GM21619 (cell line): Measurements from ENCODE around the gene MAGI2.

Experiments
- ATAC-seq: cut with Tn5 transposase; IDR thresholded peaks from one replicate; pipeline ENCODE4 v1.9.1; 2021; ENCODE audit not compliant: unreplicated experiment

The MAGI2 gene

DNA sequence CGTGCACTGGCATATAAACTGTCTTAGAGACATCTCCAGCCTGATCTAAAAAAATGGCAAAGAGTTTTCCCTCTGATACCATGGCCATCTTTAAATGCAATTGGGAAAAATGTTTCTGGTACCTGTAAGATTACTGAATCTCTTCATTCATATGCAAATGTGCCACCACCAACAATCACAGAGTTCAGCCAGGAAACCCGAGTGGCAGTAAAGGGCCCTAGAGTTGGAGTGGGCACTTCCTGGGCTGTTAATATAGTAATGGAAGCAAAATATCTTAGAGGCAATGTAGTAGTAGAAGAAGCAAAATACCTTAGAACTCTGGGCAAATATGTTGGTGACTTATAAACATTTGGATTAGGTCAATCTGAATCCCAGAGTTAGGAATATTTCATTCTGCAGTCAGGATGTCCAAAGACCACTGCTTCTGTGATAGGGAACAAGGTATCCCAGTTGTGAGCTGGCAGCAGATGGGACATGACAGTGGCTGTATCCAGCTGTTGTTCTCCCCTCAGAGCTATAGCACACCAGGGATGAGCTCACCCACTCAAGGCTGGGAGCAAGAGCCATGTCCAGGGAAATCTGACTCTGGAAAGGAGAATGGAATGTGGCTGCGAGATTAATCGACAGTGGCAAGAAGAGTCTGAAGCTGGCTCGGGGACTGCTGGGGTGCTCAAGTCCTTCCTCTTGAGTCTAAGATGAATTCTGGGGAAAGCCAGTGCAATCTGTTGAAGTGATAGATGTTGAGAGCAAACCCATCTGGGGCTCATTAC, 1322.8 kb downstream of the MAGI2 start:
- ATAC-seq: no peak

DNA sequence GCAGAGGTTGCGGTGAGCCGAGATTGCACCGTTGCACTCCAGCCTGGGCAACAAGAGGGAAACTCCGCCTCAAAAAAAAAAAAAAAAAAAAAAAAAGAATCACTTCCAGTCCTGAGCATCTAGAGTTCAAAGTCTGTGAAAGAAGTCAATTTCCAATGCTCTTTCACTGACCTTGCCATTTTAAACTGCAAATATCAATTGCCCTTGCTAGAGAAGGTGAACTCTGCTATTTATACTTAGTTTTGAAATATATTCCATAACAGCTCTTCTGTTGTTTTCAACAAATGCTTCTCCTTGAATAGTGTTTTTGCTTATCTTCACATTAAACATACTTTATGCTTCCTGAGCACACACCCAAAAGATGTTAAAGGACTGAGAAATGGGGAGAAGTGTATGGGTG, 1323.6 kb downstream of the MAGI2 start:
- ATAC-seq: no peak

DNA sequence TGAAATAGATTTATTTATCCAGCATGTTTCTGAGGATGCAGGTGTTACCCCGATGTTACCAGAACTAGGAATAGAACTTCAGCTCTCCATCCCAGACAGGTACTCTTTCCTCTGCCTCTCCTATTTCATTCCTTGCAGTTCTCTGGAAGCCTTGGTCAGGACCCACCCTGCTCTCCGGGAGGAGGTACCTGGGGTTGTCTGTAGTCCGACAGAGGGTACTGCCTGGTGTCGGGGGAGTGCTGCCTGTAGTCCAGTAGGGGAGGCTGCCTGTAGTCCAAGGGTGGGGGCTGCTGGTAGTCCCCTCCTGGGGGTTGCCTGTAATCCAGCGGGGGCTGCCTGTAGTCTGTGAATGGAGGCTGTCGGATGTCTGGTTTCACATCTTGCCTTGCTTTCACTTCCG, 1326.5 kb downstream of the MAGI2 start:
- no peak for ATAC-seq

DNA sequence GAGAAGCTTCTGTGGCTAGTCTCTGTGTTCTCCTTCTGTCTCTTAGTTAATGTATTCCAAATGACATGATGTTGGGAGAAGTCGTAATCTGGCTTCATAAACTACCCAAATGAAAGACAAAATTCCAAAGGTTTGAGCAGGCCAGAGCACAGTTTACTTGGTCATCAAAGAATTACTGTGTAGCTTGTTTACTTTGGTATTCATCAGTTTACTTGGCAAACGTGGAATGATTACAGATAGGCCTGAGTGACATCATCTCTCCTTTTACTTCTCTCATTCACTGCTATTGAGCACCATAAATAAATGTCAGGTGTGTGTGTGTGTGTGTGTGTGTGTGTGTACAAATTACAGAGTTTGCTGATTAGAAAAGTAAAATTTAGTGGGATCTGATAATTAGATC, 1327.6 kb downstream of the MAGI2 start:
- no peak for ATAC-seq

DNA sequence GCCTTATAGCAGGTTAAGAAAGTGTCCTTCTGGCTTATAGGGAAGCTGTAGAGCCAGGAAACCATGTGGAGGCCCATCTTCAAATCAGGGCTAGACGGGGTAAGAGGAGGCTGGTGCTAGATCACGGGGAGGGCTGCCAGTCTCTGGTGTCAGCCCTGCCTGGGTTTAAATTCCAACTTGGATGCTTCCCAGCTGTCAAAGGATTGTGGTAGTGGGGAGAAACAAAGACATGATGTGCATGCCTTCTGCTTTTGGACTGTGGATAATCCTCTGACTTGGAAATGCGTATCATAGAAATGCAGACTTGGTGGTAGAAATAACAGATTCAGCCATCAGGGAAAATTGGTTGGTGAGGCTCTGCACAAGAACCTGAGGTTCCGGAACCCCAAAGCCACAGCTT, 1329.3 kb downstream of the MAGI2 start:
- ATAC-seq: no peak

DNA sequence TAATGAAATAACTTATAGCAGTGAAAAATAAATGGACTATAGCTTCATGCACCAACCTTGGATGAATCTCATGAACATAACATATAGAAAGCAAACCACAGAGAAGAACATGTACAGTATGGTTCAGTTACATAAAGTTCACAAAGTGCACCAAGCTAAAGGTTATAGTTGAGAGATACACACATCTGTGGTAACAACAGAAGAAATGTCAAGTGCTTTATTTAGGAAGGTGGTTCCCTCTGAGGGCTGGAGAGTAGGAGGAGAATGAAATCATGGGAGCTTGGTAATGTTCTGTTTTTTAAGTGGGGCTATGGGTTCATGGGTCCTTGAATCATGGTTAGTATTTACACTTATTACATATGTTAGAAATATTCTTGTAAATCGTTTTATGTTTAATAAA, 1331.6 kb downstream of the MAGI2 start:
- ATAC-seq: no peak

DNA sequence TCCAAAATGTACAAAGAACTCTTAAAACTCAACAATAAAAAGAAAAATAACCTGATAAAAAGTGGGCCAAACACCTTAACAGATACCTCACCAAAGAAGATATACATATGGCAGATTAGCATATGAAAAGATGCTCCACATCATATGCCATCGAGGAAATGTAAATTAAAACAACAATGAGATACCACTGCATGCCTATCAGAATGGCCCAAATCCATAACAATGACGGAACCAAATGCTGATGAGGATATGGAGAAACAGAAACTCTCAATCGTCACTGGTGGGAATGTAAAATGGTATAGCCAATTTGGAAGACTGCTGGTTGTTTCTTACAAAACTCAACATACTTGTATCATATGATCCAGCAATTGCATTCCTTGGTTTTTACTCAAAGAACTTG, 1335.0 kb downstream of the MAGI2 start:
- no peak for ATAC-seq

DNA sequence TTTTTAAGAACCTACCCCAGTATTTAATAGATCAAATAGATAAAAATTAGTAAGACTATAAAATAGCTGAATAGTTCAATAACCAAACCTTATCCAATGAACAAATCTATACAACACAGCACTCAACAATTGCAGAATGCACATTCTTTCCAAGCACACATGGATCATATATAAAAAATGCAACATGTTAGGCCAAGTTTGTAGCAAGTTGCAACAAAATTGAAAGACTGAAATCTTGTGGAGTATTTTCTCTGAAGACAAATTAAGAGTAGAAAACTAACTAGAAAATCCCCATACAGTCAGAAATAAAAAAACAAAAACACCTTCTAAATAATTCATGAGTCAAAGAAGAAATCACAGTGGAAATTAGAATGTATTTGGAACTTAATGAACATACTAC, 1337.6 kb downstream of the MAGI2 start:
- no peak for ATAC-seq

DNA sequence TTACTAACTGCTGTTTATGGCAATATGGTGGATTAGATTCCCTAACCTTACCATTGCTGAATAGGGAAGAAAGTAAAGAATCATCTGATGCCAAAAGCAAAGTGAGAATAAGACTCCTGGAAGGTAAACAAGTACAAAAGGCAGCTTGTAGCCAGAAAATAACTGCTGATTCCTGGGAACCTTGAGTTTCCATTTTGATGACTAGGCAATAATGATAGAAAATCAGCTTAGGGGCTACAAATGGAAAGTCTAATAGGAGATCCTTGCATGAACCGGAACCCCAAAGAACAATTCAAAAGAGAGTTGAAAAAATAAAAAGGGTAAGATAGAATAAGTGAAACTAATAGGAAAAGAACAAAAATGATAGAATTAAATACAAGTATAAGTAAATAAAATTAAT, 1338.5 kb downstream of the MAGI2 start:
- ATAC-seq: no peak

DNA sequence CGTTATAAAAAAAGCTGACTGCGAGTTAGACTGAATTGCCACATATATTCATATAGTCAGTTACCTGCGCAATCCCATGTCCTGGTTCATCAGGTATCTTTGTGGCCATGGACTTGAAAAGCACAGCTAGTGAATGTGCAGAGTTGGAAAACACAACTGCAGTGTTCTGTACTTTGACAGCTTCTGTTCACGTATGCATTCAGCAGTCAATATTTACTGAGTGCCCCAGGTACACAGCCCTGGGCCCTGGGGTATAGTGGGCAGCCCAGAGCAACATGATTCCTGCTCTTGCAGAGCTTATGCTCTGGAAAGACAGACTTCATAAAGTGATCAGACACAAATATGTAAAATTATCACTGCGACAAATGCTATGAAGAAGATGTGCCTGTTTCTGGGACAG, 1341.0 kb downstream of the MAGI2 start:
- ATAC-seq: no peak

DNA sequence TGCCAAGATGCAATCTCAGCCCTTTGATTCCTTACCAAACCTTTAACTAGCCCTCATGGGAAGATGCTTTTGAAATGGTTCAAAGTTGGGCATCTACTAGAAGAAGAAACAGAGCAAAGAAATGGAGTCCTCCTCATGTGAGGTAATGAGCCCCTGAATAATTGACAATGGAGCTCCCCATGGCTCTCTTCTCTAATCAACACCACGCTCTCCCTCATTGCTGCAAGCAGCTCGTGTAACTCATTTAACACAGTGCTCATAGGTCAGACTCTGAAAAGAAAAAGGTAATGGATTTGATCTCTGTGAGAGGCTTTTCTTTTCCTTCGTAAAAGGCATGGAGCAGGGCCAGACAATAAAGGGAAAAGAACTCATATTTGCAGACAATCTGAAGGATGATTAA, 1342.1 kb downstream of the MAGI2 start:
- ATAC-seq: no peak

DNA sequence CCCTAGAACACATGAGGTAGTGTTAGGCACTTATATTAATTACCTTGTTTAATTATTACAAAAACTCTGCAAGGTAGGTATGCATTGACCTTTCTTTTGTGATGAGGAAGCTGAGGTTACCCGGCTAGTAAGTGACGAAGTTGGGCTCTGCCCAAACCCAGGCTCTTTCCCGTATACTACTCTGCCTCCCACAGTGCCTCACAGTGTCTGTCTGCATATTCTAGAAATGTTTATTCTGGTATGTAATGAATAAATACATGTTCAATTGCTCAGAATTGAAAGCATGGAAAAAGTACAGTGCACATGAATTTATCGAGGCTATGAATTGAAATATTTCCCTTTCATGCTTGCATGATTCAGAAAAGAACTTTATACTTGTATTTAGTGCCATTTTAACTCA, 1350.0 kb downstream of the MAGI2 start:
- ATAC-seq: no peak

DNA sequence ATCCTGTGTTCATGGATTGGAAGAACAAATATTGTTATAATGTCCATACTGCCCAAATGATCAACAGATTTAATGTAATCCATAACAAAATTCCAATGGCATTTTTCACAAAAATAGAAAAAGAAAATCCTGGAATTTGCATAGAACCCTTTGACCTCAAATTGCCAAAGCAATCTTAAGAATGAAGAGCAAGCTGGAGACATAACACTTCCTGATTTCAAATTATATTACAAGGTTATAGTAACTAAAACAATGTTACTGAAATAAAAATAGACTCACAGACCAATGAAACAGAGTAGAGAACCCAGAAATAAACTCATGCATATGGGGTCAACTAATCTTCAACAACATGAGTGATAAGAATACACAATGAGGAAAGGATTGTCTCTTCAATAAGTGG, 1352.4 kb downstream of the MAGI2 start:
- ATAC-seq: no peak

DNA sequence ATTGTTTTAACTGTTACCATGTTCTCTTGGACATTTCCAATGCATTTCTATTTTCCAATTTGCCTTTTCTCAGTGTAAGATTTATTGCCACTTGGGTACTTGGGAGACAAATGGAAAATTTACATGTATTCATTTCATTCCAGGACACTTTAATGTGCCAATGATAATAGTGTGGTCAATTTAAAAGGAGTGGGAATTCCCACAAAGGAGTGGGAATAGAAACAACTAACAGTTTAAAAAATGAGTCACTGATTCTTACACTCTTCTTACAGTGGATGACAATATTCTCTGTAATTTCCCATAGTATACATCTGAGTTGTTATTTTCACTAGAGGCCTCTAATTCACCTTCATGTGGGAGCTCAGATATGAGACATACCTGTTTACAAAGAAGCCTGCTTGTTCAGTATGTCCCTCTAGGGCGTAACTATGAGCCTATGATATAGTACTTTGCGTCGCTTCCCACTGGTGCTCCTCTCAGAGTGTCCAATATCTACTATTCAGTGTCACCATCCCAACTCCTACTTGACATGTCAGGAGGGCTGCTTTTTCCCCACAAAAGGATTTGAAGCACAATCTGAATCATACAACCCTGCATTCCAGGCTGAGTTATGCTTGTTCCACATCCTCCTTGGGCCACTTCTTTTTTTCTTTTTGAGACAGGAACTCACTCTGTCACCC, 1353.6 kb downstream of the MAGI2 start:
- ATAC-seq: no peak

DNA sequence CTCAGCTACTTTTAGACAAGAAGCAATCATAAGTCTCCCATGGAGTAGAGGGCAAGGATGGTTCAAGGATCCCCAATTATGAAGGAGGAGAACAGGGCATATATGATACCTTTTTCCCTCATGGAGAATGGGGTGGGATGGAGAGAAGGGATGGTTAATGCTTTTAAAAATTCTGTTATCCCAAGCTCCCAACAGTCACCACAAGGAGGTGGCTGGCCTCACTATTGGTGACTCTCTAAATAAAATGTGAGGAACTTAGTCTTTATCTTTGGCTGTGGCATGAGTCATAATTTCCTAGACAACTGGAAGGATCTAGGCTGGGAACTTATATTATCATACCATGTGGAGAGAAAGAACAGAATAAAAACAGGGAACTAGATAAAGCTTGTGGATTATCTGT, 1357.9 kb downstream of the MAGI2 start:
- ATAC-seq: no peak

DNA sequence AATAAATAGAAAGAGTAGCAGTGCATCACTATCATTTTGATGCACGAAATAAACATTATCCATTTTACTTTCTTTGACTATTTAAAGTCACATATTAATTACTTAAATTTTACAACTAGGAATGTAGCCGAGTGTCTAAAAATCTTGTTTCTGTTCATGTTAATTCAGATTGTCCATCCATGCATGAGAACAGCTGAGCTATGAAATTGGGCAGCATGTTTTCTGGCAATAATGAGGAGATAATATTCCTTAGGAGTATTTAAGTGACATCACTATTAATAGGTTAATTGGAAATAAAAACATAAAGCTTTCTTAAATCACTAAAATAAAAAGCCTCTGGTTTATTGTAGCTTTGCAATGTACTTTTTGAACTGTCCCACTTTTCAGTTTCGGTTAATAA, 1361.1 kb downstream of the MAGI2 start:
- ATAC-seq: no peak

DNA sequence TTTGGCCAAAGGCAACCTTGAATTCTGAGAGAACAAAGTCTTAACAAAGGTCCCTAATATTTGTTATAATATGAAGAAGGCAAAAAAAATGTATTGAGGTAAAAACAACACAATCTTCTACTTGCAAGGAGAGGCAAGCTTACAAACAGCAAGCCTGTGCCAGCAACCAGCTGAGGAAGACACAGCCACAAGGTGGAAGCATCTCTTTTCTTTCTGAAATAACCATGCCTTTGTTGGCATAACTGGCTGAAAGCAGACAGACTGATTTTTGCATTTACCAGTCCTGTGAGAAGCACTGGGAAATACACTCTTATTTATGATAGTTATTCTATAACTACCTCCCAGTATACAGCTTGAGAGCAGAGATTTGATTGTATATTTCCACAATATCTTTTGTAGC, 1362.9 kb downstream of the MAGI2 start:
- ATAC-seq: no peak

DNA sequence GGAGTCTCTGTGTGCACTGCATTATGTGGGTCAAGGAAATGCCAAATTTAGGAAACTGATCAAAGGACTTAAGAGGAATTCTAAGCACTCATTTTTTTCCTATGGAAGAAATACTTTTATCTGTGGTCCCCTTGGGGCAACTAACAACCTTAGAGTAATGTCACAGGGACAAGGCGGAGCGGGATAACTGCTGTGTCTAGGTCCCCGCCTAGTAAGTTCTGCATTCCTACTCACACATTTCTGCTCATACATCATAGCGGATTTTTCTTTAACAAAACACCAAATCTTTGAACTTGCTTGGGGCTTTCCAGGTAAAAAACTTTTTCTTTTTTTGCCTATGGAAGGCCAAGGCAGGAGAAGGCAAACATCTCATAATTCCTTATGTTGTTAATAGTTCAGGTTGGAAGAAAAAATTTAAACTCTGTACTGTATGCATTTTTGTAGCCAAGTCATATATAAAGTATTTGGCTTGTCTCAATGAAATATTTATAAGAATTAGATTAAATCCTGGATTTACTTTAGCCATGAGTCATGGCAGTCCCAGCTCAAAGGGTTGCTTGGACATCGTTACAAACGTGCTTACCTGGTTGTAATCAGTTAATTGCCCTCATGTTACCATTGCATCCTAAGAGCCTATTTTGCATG, 1369.9 kb downstream of the MAGI2 start:
- no peak for ATAC-seq

DNA sequence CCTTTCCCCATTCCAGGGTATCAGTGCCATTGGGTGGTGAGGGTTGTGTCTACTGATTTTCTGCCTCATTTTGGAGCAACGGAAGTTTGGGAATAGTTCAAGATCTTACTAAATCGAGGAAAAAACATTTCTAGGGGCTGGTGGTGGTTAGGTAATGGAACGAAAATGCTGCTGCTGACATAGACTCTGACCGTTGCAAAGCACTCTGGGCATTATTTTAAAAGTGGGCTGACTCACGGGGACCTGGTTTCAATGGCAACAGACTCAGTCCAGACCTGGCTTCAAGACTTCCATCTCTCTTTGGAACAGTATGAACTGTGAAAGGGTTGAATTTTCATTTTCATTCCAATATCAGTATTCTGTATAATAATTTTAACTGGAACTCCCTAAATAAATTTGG, 1370.9 kb downstream of the MAGI2 start:
- no peak for ATAC-seq

DNA sequence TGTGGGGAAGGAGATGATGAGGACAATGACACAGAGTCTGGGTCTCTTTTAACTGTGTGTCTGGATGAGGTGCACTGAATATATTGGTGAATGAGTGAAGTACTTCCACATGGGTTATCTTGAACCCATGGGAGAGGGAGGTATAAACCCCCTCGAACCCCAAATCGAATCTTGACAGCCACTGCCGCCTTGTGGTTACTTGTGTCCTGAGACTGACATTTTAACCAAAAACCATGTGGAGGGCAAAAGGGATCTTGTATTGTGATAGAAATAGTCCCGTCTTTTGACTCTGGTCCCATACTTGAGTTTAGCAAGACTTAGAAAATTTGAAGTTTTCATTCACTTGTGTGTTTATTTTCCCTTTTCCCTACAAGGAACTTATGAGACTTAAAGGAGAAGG, 1371.6 kb downstream of the MAGI2 start:
- no peak for ATAC-seq

DNA sequence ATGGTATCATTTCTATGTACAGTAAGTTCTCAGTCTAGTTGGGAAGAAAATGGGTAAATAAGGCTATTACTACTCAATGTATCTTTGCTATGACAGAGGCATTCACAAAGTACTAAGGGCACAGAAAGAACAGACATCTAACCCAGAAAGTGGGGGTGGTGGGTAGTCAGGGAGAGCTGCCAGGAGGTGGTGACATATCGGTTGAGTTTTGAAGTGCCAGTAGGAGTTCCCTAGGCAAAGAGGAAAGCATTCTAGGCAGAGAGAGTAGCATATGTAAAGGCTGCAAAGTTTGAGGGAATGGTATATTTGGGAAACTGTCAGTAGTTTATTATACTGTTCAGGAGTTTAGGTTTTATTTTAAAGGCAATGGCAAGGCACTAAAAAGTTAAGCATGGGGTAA, 1372.1 kb downstream of the MAGI2 start:
- ATAC-seq: no peak

DNA sequence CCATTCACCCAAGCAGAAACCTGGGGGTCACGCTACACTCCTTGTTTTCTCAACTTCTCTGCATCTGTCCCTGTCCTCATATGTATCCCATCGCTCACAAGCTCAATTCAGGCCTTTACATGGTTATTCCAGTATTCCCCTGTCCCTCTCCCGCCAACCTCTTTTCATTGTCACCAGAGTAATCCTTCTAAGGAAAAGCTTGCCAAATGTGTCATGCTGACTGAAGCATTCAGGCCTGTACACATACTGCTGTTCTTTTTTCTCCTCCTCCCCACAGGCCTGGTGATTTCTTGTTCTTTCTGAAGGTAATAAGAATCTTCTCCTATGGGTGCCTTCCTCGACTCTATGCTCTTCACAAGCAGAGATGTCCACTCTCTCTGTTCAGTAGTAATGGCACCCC, 1372.7 kb downstream of the MAGI2 start:
- no peak for ATAC-seq
